GM23338 (cell line): Measurements from ENCODE around the gene TMEM255B. TPM values are rescaled to one million over a fixed set of nuclear protein-coding genes. Genes with fewer than 3 reads are reported as not detected.

ENCODE experiments used
- ATAC-seq: fragments of 200-7000 bp; cut with Tn5 transposase; 3 replicates; pipeline ENCODE4 v1.9.1; 2020
- DNase-seq: peaks from one replicate; pipeline ENCODE4 v3.0.0-alpha.2; 2015; ENCODE audit warnings: low spot score
- H2AFZ ChIP-seq: fragments of 200-600 bp; sonication (generic); 2 replicates; pipeline ENCODE4 v1.8.0; 2016; ENCODE audit warnings: antibody characterized with exemption, mild to moderate bottlenecking, moderate library complexity
- H3F3A ChIP-seq: fragments of 200-600 bp; sonication (generic); replicated peaks from 2 replicates; pipeline ENCODE4 v1.8.0; 2017; ENCODE audit warnings: antibody characterized with exemption, mixed run types, low read depth
- H3K27ac ChIP-seq: fragments of 200-600 bp; sonication (generic); 2 replicates; pipeline ENCODE4 v1.6.1; 2016; ENCODE audit warnings: low read depth
- H3K27me3 ChIP-seq: fragments of 200-600 bp; sonication (generic); 2 replicates; pipeline ENCODE4 v1.8.0; 2016; ENCODE audit warnings: mild to moderate bottlenecking, mixed run types, moderate library complexity; ENCODE audit not compliant: insufficient read depth
- H3K36me3 ChIP-seq: fragments of 200-600 bp; sonication (generic); 2 replicates; pipeline ENCODE4 v1.8.0; 2016; ENCODE audit warnings: mild to moderate bottlenecking; ENCODE audit not compliant: insufficient read depth
- H3K4me1 ChIP-seq: fragments of 200-600 bp; sonication (generic); 2 replicates; pipeline ENCODE4 v1.8.0; 2016; ENCODE audit warnings: mild to moderate bottlenecking, moderate library complexity; ENCODE audit not compliant: insufficient read depth
- H3K4me2 ChIP-seq: fragments of 200-600 bp; sonication (generic); 2 replicates; pipeline ENCODE4 v1.7.1; 2017; ENCODE audit warnings: mixed run types
- H3K4me3 ChIP-seq: fragments of 200-600 bp; sonication (generic); 2 replicates; pipeline ENCODE4 v1.6.1; 2016; ENCODE audit warnings: mixed run types
- H3K79me2 ChIP-seq: fragments of 200-600 bp; sonication (generic); replicated peaks from 2 replicates; pipeline ENCODE4 v1.8.0; 2017; ENCODE audit warnings: mild to moderate bottlenecking; ENCODE audit not compliant: insufficient read depth
- H3K9me2 ChIP-seq: fragments of 200-600 bp; sonication (generic); 2 replicates; pipeline ENCODE4 v1.8.0; 2017; ENCODE audit not compliant: insufficient read depth
- H4K20me1 ChIP-seq: fragments of 200-600 bp; sonication (generic); replicated peaks from 2 replicates; pipeline ENCODE4 v1.8.0; 2017; ENCODE audit warnings: mild to moderate bottlenecking; ENCODE audit not compliant: insufficient read depth
- H3K27ac Mint-ChIP-seq: 2 replicates; pipeline ENCODE4 v1.8.0; 2020; ENCODE audit warnings: inconsistent platforms, mild to moderate bottlenecking, moderate library complexity, mixed read lengths
- H3K27me3 Mint-ChIP-seq: 3 replicates; pipeline ENCODE4 v1.8.0; 2022; ENCODE audit warnings: low read depth, mild to moderate bottlenecking, moderate library complexity, mixed read lengths, inconsistent platforms; ENCODE audit not compliant: insufficient read depth, poor library complexity
- H3K36me3 Mint-ChIP-seq: 3 replicates; pipeline ENCODE4 v1.8.0; 2021; ENCODE audit warnings: low read depth, mild to moderate bottlenecking, inconsistent platforms, moderate library complexity, mixed read lengths
- H3K4me1 Mint-ChIP-seq: 3 replicates; pipeline ENCODE4 v1.8.0; 2020; ENCODE audit warnings: mild to moderate bottlenecking, inconsistent platforms, mixed read lengths
- H3K4me3 Mint-ChIP-seq: 3 replicates; pipeline ENCODE4 v1.8.0; 2021; ENCODE audit warnings: moderate library complexity, mild to moderate bottlenecking, inconsistent platforms, mixed read lengths
- H3K9me3 Mint-ChIP-seq: 3 replicates; pipeline ENCODE4 v1.8.0; 2020; ENCODE audit warnings: moderate library complexity, mild to moderate bottlenecking, inconsistent platforms, mixed read lengths
- CTCF ChIP-seq, 2 experiments: fragments of 200-600 bp in 1 of 2; sonication (generic) in 1 of 2; conservative IDR thresholded peaks; 2 replicates each; pipeline versions ENCODE4 v1.5.1 to v1.6.1; 2016 to 2017; ENCODE audit warnings: antibody characterized with exemption in 2 of 2, low read depth in 2 of 2, mild to moderate bottlenecking in 2 of 2, moderate library complexity in 1 of 2
- NANOG ChIP-seq: IDR thresholded peaks from 2 replicates; pipeline ENCODE4 v1.6.1; 2016; ENCODE audit warnings: antibody characterized with exemption, borderline replicate concordance
- POLR2AphosphoS5 ChIP-seq: IDR thresholded peaks from 2 replicates; pipeline ENCODE4 v1.6.1; 2016; ENCODE audit warnings: antibody characterized with exemption, low read depth
- STAT1 ChIP-seq: IDR thresholded peaks from one replicate; pipeline ENCODE4 v1.6.1; 2016; ENCODE audit warnings: antibody characterized with exemption; ENCODE audit not compliant: unreplicated experiment
- ZNF114 ChIP-seq: fragments of 250-450 bp; sonication (Bioruptor Pico); IDR thresholded peaks from 2 replicates; pipeline ENCODE4 v1.5.0; 2020; ENCODE audit warnings: mild to moderate bottlenecking, moderate library complexity
- ZNF331 ChIP-seq: fragments of 250-450 bp; sonication (Bioruptor Pico); IDR thresholded peaks from 2 replicates; pipeline ENCODE4 v1.5.0; 2020; ENCODE audit warnings: low read depth, mild to moderate bottlenecking, moderate library complexity
- ZNF462 ChIP-seq: fragments of 250-450 bp; sonication (Bioruptor Pico); IDR thresholded peaks from 2 replicates; pipeline ENCODE4 v1.5.0; 2020; ENCODE audit warnings: mild to moderate bottlenecking, moderate library complexity
- polyA plus RNA-seq: library from polyadenylated mRNA; unstranded; fragments of >200 nt; fragmentation: Nextera tagmentation; extraction: Ambion mirVana; gene quantifications from 2 replicates; pipeline ENCODE4 v1.2.1, GENCODE V29; 2016
- total RNA-seq: library from RNA; depleted of rRNA; stranded (reverse); fragments of >200 nt; shearing (Covaris generic); gene quantifications from 2 replicates; pipeline ENCODE4 v1.2.3, GENCODE V29; 2014

The TMEM255B gene
- total and polyA plus RNA-seq, 2 experiments from 2014 or later = 0.69 to 4.4 TPM

GRCh38 chr13:113838711-113839201 lies 79.7 kb downstream of the TMEM255B start:
- H4K20me1 ChIP-seq = no peaks in the 10 kb centered on the region
- H3K79me2 ChIP-seq = no peaks in the 10 kb centered on the region
- no peaks in the 10 kb centered on the region for H3K27me3 ChIP-seq
- H3K27me3 Mint-ChIP-seq = peaks cover 3% of the 10 kb centered on the region
- H3K4me1 Mint-ChIP-seq = peaks cover 13% of the 10 kb centered on the region
- no peak overlapping the region for H3K4me2 ChIP-seq
- H3K27ac ChIP-seq = no peak overlapping the region
- TF ChIP-seq NANOG (no peak), POLR2AphosphoS5 (no peak), CTCF (conservative IDR thresholded peaks at IDR 0.05; ENCODE audit: low read depth in 2 of 2) (no peak), ZNF462 (CRISPR knock-in tag) (no peak), ZNF331 (CRISPR knock-in tag) (no peak), STAT1 (no peak), ZNF114 (CRISPR knock-in tag) (no peak)
- H3K27ac Mint-ChIP-seq = no peak overlapping the region
- ATAC-seq (no peak), DNase-seq (no peak)
- H3K4me3 ChIP-seq = no peak overlapping the region
- H2AFZ ChIP-seq = no peak overlapping the region
- H3K4me1 ChIP-seq = no peaks in the 10 kb centered on the region
- peaks cover 9% of the 10 kb centered on the region for H3K36me3 Mint-ChIP-seq
- H3K4me3 Mint-ChIP-seq = no peak overlapping the region
- H3K36me3 ChIP-seq = no peaks in the 10 kb centered on the region
- no peaks in the 10 kb centered on the region for H3F3A ChIP-seq
- peaks cover 2% of the 10 kb centered on the region; the same call in 2 of the 3 replicates for H3K9me3 Mint-ChIP-seq
- no peaks in the 10 kb centered on the region for H3K9me2 ChIP-seq
